Fibroblast of villous mesenchyme (primary cell): Measurements from ENCODE around the gene GPX4. TPM values are rescaled to one million over a fixed set of nuclear protein-coding genes. Genes with fewer than 3 reads are reported as not detected.
A peak's percentile ranks its signal among the peaks of the same experiment; 100 is the strongest.

Experiments used
- DNase-seq: peaks from one replicate; pipeline ENCODE4 v3.0.0-alpha.2; 2010; ENCODE audit warnings: low read depth
- H3K4me3 ChIP-seq: 2 replicates; pipeline ENCODE4 v1.5.1; 2011; ENCODE audit warnings: low read depth, mild to moderate bottlenecking, low read length
- total RNA-seq: library from RNA; depleted of rRNA; stranded (reverse); fragments of >200 nt; gene quantifications from 2 replicates; pipeline ENCODE4 v1.2.3, GENCODE V29; 2012
- TF ChIP-seq, protein P1 (sequence below): IDR thresholded peaks from 2 replicates; pipeline ENCODE4 v1.5.1; 2012; ENCODE audit warnings: low read depth, mild to moderate bottlenecking, low read length; ENCODE audit not compliant: insufficient read depth

Gene GPX4
- total RNA-seq, 1 donor = 254 TPM

DNA sequence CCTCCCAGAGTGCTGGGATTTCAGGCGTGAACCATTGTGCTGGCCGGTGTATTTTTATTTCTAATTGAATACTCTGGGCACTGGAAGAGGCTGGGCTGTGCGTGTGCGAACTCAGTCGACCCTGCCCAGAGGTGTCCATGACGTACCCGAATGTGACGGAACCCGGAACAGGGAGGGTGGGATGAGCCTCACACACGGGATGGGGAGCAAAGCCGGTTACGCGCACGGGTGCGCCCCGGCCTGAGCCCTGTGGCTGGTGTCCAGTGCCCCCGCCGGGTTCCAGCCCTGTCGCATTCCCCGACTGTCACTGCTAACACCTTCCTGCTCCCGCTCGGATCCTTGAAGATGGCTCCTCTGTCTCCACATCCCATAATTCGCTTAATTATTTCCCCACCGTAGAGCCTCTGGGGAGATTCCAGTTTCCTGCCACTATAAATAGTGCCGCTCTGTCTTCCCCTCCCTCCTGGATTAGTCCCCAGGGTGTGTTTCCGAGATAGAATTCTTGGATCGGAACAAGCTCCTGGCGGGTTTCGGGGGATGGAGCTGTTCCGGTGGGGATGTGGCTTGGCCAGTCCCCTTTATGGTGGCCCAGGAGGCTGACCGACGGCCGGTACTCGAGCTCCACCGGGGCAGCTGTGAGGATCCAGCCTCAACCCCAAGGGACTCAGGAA, 48.3 kb downstream of the GPX4 start:
- H3K4me3 ChIP-seq = no peak overlapping the region
- TF ChIP-seq, protein P1, sequence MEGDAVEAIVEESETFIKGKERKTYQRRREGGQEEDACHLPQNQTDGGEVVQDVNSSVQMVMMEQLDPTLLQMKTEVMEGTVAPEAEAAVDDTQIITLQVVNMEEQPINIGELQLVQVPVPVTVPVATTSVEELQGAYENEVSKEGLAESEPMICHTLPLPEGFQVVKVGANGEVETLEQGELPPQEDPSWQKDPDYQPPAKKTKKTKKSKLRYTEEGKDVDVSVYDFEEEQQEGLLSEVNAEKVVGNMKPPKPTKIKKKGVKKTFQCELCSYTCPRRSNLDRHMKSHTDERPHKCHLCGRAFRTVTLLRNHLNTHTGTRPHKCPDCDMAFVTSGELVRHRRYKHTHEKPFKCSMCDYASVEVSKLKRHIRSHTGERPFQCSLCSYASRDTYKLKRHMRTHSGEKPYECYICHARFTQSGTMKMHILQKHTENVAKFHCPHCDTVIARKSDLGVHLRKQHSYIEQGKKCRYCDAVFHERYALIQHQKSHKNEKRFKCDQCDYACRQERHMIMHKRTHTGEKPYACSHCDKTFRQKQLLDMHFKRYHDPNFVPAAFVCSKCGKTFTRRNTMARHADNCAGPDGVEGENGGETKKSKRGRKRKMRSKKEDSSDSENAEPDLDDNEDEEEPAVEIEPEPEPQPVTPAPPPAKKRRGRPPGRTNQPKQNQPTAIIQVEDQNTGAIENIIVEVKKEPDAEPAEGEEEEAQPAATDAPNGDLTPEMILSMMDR = no peak
- DNase-seq = no peak

DNA sequence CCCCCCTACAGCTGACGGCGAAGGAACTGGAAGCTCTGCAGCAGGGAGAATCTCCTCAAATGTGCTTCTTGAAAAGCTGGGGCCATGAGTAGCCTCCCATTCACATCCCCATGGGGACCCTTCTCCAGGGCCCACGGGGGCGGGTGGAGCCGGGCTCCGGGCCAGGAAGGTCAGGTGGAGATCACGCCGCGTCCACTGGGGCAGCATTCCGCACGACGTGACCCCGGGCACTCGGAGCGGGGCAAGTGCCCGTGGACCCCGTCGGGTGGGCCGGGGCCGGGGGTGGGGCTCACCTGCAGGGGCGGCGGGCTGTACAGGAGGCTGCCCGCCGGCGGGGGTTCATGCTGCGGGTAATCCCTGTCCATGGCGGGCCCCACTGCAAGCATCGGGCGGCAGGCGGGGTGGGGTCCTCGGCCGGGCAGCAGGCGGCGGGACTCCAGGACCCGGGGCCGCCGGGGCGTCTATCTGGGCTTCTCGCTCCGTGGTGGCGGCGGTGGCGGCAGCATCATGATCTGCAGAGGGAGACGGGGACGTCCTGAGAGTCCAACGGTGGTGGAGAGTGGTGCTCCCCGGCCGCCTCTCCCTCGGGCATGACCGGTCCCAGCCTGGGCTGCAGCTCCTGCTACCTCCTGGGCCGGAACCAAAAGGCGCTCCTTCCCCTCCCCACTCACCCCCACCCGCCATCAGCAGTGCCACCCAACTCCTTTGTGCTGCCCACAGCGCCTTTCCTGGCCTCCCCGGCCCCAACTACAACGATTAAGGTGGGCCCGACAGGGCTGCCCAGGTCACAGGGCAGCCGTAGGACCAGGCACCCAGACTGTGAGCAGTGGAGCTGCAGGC, 50.3 kb downstream of the GPX4 start:
- no peak for DNase-seq
- TF ChIP-seq, protein P1 = no peak
- H3K4me3 ChIP-seq = peak overlapping the region; percentile 48

DNA sequence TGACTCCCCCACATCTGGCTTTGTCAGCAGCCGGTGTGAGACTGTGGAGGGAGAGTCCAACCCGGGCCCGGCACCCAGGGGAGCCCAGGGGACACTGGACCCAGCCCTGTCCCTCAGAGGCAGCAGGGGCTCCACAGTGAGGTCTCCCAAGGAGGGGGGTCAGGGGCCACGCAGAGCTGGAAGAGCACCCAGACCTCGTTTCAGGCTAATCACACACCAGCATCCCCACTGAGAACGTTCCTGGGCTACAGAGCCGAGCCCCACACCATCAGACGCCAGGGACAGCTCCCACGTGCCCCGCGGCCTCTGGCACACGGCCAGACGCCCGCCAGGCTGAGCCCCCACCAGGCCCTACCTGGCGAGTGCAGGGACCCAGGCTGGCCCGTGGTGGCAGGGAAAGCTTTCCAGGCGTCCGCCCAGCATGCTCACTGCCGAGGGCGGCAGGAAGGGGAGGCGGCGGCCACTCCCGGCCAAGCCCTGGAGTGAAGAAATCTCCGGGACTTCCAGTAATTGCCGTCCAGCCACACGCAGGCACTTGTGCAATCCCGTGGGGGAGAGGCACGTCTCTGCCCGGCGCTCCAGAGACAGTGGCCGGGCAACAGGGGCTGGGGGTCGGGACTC, 51.0 kb downstream of the GPX4 start:
- peak overlapping the region; percentile 48 for H3K4me3 ChIP-seq
- peak; percentile 97 for DNase-seq
- TF ChIP-seq, protein P1 = no peak

DNA sequence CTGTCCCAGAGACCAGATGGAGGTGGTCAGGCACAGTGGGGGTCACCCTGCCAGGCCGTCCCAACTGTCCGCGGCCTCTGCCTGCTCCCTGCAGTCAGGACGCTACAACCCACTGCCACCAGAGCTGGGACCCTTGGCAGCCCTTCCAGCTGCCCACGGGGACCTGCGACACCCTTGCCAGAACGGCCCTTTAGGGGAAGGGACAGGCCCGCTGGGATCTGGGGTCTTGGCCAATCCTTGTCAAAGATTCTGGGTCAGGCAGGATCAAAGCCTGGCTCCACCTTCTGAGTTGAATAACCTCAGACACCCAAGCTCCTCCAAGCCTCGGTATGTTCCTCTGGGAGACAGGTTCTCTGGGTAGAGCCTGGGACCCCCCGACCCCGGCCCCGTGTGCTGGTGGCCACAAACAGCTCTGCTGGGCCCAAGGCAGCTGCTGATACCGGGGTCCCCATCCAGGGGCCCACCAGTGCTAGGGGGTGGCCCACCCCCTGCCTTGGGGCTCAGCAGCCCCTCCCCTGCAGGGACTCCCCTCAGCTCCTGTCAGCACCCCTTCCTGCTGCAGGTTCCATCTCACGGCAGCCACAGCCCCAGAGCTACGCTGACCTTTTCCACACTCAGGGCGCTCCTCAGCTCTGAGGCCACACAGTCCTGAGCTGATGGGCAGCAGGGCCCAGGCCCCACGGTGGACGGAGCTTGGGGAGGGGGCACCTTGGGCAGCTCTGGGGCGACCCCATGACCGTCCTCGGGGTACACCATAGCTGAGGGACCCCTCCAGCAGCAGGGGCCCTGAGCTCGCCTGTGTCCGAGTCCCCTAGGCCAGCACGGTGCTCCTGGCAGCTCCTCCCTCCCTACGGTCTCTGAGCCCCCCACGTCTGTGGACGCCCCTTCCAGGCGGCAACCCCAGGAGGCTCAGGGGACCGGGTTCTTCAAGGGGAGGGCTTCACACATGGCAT, 51.8 kb downstream of the GPX4 start:
- peak; percentile 43 for DNase-seq
- TF ChIP-seq, protein P1 = no peak
- peak overlapping the region; percentile 32 for H3K4me3 ChIP-seq

Other genes with a start within 250 kb of the GPX4 start
- gene CFD, start 244.3 kb upstream of the GPX4 start, total RNA-seq = 3.9 TPM in 2 replicates
- gene MED16, start 210.8 kb upstream of the GPX4 start, total RNA-seq = 26.8 and 30.0 TPM in 2 replicates
- gene RNU6-9, start 210.5 kb upstream of the GPX4 start, total RNA-seq = not detected in 2 replicates
- 26.3 and 31.6 TPM in 2 replicates for gene R3HDM4, start 190.8 kb upstream of the GPX4 start, total RNA-seq
- not detected in 2 replicates for gene KISS1R, start 186.7 kb upstream of the GPX4 start, total RNA-seq
- 39.3 and 45.8 TPM in 2 replicates for gene ARID3A, start 178.0 kb upstream of the GPX4 start, total RNA-seq
- gene WDR18, start 119.6 kb upstream of the GPX4 start, total RNA-seq = 49.7 and 77.3 TPM in 2 replicates
- under 0.01 TPM in 2 replicates for gene GRIN3B, start 103.6 kb upstream of the GPX4 start, total RNA-seq
- 79.2 and 84.6 TPM in 2 replicates for gene TMEM259, start 82.9 kb upstream of the GPX4 start, total RNA-seq
- gene RNU6-2, start 82.5 kb upstream of the GPX4 start, total RNA-seq = not detected in 2 replicates
- gene CNN2, start 77.4 kb upstream of the GPX4 start, total RNA-seq = 508 and 544 TPM in 2 replicates
- gene ABCA7, start 63.9 kb upstream of the GPX4 start, total RNA-seq = 11.2 and 13.9 TPM in 2 replicates
- gene ARHGAP45, start 36.8 kb upstream of the GPX4 start, total RNA-seq = 0.43 and 0.97 TPM in 2 replicates
- 69.5 and 71.2 TPM in 2 replicates for gene POLR2E, start 8.6 kb upstream of the GPX4 start, total RNA-seq
- gene SBNO2, start 70.3 kb downstream of the GPX4 start, total RNA-seq = 69.5 and 69.9 TPM in 2 replicates
- 90.8 and 94.1 TPM in 2 replicates for gene STK11, start 101.8 kb downstream of the GPX4 start, total RNA-seq
- 5.8 and 6.0 TPM in 2 replicates for gene CBARP, start 134.0 kb downstream of the GPX4 start, total RNA-seq
- gene ATP5F1D, start 137.8 kb downstream of the GPX4 start, total RNA-seq = 12.1 and 15.1 TPM in 2 replicates
- gene MIDN, start 144.6 kb downstream of the GPX4 start, total RNA-seq = 14.2 and 15.5 TPM in 2 replicates
- gene CIRBP, start 165.3 kb downstream of the GPX4 start, total RNA-seq = 85.5 and 140 TPM in 2 replicates
- gene FAM174C, start 171.5 kb downstream of the GPX4 start, total RNA-seq = 17.3 and 21.9 TPM in 2 replicates
- gene EFNA2, start 181.9 kb downstream of the GPX4 start, total RNA-seq = not detected in 2 replicates